ENCODE data around the gene LSR.

DNA sequence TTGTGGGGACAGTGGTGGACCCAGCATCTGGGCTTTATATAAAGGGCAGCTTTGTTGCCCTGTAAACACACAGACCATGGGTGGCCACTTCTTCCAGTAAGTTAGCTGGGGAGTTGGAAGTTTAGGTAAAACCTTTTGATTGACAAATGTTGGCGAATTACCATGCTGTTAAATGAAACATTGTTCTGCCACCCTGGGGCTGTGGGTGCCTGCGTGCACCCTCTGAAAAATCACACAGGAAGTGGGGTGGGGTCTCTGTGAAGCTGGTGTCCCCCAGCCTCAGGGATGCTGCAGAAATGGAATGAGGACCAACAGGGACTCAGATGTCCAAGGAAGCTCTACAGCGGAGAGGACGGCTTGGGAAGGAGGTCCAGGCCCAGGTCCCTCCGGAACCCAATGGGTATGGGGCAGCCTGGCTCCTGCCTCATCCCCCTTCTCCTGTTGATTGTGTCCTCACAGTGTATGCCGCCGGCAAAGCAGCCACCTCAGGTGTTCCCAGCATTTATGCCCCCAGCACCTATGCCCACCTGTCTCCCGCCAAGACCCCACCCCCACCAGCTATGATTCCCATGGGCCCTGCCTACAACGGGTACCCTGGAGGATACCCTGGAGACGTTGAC lies 17.2 kb downstream of the LSR start:
- TF ChIP-seq, protein P1, sequence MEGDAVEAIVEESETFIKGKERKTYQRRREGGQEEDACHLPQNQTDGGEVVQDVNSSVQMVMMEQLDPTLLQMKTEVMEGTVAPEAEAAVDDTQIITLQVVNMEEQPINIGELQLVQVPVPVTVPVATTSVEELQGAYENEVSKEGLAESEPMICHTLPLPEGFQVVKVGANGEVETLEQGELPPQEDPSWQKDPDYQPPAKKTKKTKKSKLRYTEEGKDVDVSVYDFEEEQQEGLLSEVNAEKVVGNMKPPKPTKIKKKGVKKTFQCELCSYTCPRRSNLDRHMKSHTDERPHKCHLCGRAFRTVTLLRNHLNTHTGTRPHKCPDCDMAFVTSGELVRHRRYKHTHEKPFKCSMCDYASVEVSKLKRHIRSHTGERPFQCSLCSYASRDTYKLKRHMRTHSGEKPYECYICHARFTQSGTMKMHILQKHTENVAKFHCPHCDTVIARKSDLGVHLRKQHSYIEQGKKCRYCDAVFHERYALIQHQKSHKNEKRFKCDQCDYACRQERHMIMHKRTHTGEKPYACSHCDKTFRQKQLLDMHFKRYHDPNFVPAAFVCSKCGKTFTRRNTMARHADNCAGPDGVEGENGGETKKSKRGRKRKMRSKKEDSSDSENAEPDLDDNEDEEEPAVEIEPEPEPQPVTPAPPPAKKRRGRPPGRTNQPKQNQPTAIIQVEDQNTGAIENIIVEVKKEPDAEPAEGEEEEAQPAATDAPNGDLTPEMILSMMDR (optimal IDR thresholded peaks at IDR 0.05 in 1 of 3, IDR thresholded peaks at IDR 0.05 in 1 of 3, conservative IDR thresholded peaks at IDR 0.05 in 1 of 3; ENCODE audit: extremely low read depth in 1 of 3, insufficient read depth in 2 of 3, low read length in 3 of 3), result no peak
- TF ChIP-seq EZH2 (IDR thresholded peaks at IDR 0.05; ENCODE audit: low read length), result no peak
